CD4-positive, alpha-beta T cell treated with Interleukin-21 for 1 hour (primary cell): ENCODE results near the gene HNRNPA0.

Source experiments
- DNase-seq: peaks from one replicate; pipeline ENCODE4 v3.0.0-alpha.2; 2020

The HNRNPA0 gene

DNA sequence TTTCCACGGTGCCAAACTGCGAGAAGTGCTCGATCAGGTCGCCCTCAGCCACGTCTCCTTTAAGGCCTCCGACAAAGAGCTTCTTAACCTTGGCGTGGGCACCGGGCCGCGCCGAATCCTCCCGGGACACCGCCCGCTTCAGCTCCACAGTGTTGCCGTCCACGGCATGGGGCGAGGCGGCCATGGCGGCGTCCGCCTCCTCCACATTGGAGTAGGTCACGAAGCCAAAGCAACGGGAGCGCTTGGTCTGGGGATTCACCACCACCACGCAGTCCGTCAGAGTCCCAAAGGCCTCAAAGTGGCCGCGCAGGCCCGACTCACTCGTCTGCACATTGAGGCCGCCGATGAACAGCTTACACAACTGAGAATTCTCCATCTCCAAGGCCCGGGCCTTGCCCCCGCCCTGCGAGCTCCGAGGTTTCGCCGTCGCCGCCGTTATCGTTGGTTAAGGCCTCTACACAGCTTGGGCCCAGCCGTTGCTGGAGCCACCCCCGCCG, 424 bp downstream of the HNRNPA0 start:
- no peak for DNase-seq

DNA sequence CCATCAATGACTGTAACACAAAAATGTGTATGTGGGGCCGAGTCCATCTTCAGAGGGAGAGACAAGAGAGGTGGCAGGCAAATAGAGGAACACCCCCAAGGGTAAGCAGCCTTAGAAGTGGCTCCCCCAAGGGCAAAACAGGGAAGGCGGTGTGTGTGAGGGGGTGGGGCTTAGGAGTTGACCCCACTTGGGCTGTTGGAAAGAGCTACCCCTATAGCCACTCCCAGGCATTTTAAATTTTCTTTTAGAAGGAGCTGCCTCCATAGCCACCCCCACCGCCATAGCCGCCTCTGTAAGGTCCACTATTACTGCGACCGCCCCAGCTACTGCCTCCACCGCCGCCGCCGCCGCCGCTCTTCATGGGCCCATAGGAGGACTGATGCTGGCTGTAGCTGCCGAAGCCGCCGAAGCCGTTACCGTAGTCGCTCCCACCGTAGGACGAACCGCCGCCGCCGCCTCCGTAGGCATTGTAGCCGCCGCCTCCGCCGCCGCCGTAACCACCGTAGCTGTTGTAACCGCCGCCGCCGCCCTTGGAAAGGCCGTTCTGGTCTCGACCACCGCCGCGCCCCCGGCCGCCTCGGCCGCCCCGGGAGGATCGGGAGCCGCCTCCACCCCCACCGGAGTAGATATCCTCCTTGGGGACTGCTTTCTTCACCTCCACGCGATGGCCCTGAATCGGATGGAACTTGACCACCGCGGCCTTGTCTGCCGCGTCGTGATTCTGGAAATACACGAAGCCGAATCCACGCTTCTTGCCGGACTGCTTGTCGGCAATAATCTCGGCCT, 1.1 kb downstream of the HNRNPA0 start:
- DNase-seq: peak; percentile 55

DNA sequence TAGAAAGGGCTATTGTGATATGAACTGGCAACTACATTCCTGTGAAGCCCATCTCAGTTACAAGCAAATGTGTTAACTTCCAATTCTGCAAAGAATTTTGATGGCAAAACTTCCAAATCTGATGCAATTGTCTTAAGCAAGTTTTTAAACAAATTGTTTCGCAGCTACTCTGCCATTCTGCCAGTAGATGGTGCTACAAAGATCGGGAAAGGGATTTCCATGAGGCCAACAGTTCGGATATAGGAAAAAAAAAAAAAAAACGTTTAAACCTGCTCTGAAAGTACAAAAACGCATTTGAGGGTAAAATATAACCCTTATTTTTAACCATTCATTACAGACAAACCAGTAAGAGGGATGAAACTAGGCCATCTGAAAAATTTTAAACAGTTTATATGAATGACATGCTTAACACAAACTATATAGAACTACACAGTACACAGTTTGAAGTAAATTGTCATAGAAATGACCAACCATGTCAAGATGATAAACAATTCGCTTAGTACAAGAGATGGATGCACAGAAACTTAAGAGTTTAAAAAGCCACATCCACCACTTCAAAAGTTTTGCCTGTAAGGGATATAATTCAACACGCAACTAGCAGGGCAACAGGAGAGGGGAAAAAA, 2.2 kb downstream of the HNRNPA0 start:
- DNase-seq: peak; percentile 42

DNA sequence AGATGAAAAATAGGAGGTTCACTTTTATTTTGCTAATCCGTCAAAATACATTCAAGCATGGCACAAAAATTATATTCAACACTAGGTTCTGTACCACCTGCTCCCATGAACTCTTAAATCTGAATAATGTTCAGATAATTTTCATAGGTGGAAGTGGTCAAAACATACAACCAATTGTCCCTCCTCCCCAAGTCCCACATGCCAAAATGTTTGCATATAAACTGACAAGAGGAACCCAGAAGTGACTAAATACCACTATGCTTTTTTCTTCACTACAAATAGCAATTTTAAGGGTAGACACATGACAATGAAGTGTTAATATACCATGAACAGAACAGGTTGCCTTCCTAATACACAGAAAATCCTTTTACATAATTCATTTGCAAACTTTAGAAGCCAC, 3.7 kb downstream of the HNRNPA0 start:
- no peak for DNase-seq

DNA sequence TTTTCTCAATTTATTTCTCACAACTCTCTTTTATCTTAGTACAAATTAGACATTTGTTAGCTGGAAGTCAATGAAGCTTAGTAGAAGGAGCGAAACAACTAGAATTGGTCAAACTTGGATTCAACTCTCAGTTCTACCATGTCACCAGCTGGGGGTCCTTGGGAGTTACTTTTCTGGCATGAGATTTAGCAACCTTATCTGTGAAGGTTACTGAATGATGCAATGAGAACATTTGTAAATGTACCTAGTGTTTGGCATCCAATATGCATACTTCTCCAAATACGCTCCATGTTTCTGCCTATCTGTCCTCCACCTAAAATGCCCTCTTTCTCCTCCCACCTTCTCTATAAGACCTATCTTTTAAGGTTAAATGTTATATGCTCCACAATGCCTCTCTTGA, 6.3 kb downstream of the HNRNPA0 start:
- no peak for DNase-seq

DNA sequence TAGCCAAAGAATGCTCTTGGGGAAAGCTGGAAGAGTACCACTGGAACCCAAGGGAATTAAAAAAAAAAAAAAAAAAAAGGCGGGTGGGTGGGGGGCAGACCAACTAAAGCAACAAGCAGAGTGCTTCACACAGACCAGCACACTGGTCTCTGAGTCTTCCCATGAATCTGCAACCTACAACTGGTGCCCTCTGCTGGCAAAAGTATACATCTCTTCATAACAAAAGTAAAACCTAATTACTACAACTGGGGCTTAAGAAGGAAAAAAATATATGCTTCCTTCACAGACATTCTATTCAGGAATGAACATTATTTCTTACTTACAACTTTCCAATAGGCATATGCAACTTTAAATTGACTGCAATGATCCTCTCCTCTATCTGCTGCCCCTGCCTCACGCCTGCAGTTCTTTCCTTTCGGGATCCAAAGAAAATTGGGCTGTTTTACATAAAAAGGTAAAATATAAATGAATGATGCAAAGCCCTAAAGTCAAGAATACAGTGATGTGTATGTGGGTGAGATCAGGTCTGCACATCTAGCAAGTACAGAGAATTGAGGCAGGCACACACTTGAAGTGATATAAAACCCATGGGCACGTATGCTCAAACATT, 11.0 kb downstream of the HNRNPA0 start:
- peak; percentile 77 for DNase-seq

DNA sequence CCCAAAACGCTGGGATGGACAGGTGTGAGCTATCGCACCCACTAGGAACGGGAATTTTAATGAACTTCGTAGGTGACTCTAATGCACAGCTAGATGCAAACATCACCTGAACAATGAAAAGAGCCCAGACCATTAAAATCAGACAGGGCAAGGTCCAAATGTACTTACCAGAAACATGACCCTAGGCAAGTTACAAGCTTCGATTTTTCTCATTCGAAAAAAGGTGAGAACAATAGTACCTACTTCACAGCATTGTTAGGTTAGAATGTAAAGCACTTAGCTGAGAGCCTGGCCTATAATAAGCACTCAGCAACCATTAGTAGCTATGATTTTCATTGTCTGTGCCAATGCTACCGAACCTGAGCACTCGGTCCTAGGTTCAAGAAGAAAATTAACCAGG, 12.4 kb downstream of the HNRNPA0 start:
- no peak for DNase-seq

DNA sequence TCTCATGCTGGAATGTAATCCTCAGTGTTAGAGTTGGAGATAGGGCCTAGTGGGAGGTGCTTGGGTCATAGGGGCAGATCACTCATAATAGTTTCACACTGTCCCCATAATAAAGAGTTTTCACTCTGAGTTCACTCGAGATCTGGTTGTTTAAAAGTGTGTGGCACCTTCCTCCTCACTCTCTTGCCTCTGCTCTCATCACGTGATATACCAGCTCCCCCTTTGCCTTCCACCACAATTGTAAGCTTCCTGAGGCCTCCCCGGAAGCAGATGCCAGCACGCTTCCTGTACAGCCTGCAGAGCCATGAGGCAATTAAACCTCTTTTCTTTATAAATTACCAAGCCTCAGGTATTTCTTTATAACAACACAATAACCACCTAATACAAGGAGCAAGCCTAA, 14.4 kb downstream of the HNRNPA0 start:
- DNase-seq: no peak

DNA sequence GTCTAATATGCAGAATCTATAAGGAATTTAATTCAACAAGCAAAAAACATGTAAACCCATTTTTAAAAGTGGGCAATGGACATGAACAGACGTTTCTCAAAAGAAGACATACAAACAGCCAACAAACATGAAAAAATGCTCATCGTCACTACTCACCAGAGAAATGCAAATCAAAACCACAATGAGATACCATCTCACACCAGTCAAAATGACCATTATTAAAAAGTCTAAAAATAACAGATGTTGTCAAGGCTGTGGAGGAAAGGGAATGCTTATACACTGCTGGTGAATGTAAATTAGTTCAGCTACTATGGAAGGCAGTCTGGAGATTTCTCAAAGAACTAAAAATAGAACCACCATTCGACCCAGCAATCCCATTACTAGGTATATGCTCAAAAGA, 15.2 kb downstream of the HNRNPA0 start:
- no peak for DNase-seq

DNA sequence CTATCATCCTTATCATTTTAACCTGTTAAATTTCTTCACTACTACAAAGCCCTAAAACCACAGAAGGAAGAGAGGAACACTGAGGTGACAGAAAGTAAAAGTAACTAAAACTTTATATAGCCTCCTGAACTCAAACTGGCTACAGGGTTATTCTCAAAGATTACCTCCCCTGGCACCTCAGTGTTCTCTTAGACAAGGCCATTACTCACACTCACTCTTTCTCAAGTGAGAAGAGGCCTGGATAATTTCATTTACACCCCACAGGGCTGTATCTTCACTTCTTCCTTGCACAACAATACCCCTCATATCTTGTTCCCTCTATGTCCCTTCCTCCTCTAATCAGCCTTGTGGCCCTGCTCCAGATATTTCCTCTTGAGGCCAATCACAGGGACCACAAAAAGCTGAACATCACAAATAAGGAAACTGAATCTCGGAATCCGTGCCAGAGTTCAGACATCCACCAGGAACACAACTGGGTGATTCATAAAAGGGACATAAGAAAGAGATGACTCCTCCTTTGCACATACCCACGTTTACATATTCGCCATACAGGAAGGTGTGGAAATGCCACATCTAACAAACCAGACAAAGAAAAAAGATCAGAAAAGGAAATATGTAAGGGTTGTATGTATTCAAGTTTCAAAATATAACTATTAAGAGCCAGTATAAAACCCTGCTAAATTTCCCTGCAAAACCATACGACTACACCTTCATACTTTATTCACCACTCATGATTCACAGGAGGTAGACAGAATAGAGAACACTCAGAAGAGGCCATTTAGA, 16.6 kb downstream of the HNRNPA0 start:
- DNase-seq: peak; percentile 39

DNA sequence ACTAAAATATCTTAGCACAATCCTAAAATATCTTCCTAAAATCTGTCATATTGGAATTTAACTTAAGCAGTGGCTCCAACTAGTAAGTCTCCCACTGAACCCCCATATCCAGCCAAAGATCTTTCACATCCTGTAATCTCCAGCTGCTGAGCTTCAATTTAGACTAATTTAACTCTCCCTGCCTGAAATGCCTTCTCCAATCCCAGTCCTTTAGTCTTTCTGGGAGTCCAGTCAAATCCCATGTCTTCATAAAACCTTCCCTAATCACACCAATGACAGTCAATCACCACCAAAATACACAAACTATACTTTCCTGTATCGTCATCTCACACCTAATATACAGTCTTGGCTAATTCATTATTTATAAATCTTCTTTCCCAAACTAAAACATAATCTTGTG, 17.7 kb downstream of the HNRNPA0 start:
- DNase-seq: no peak

DNA sequence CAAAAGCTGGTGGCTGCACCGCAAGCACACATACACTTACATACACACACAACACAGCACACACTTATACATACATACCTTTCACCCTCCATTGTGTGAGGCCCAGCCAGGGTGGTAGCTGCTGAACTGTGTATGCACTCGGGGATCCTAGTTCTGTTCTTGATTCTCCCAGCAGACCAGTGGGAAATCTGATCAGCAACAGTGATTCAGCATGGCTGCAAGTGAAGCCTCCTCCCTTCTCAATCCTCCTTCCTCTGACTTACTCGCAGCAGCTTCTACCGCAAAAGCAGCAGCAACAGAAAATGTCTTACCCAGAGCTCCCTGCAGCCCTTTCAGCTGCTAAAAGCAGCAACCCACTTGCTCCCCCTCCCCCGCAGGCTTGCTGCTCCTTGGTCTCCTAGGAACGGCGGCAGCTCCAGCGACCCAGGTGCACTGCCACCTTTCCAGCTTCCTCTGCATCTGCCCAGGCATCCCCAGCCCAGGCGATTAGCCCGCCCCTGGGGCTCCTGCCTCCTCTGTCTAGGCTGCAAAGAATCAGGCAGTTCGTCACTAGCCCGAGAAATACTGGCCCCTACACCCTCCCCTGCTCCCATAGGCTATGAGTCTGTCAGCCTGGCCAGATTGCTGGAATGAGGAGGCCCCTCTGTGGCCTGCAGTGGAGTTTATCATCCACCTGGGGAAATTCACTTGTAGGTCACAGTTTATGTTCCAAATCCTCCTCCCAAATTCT, 18.4 kb downstream of the HNRNPA0 start, which contains the start of gene KLHL3:
TSS of gene KLHL3 (minus strand) at position 535 of the 730 bp plus-strand sequence. CDS start at position 92, 443 bp downstream.
- DNase-seq: peak; percentile 15

DNA sequence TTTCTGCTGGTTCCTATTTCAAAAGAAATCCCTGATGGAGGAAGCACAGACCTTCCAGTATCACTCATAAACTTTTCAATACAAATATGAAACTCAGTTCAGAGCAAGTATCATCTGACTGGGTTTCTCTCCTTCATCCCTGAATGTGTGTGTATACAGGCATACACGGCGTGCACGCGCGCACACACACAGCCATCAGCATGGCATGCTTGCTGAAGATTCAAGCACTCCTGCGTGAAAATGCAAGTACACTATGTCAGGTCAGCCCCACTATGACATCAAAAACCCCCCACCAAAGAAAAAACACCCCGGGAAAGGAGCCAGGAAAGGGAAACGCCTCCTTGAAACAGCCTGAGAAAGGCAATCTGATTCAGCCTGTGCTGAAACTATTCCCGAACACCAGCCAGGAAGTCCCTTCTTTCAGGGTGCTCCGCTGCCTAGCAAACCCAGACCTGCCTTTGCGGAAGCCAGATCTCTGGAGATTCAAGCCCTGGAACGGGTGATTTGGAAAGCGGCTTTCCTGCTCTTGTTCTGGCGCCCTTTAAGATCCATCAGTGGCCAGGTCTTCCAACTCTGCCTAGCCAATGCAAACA, 19.1 kb downstream of the HNRNPA0 start:
- DNase-seq: peak; percentile 14

DNA sequence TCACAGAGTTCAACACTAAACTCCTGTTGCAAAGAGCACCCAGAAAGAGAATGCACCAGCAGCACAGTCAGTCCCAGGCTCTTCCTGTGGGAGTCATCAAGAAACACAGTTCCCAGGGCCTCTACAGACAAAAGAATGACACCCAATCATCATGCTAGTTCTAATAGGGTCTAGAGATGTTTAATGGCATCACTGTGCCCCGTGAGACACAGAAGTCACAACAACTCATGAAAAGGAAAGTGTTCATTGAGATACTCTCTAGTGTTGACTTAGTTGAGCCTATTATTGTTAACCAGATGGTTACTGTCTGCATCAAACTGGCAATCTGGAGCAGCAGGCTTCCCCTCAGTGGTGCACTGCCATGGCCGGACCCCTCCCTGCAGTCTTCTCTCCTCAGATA, 19.8 kb downstream of the HNRNPA0 start:
- DNase-seq: no peak

DNA sequence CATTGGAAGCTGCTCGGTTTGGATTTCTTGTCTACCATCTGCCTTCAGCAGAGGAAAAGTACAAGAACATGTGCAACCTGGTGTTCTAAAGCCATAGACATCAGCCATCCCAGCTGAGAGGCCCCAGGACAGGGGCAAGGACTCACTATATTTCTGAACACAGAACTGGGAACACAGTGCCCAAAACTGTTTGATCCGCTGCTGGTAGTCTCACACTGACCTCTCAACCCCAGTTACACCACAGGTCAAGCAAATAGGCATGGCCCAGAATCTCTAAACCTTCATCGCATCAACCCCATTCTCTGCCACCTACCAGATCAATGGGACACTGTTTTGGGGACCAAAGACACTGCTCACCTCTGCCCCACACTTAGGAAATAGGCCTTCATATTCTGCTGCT, 20.2 kb downstream of the HNRNPA0 start:
- no peak for DNase-seq

DNA sequence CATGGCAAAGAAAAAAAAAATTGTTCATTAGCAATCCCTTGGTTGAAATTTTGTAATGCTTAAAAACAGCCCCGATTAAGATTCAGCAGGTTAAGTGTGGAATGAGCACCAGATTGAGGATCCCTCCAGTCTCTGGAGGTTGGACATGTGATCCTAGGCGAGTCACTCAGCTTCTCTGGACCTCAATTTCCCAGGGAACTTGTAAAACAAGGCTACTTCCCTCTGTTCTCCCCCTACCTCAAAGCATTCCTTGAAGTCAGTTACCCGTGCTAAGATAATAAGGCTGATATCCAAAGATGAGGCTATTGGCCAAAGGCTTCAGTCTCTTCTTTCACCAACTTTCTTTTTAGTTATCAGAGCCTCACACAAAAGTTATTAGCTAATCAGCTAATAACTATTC, 21.2 kb downstream of the HNRNPA0 start:
- no peak for DNase-seq

DNA sequence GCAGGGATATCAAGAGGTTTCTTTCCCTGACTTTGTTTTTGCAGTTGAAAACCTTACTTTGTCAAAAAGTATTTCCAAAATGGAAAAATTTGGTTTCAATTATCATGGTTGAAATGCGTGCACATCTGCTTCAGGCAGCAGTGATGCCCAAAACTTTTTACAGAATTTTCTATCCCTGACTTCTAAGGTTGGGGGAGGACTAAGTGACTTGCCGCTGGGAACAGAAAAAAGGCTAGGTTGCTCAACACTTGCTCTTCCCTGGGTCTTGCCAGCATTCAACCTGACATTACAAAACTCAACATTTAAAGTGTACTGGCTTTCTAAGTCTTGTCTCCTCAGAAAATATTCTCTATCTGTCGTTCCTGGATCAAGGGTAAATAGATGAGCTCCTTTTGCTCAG, 23.0 kb downstream of the HNRNPA0 start:
- no peak for DNase-seq

DNA sequence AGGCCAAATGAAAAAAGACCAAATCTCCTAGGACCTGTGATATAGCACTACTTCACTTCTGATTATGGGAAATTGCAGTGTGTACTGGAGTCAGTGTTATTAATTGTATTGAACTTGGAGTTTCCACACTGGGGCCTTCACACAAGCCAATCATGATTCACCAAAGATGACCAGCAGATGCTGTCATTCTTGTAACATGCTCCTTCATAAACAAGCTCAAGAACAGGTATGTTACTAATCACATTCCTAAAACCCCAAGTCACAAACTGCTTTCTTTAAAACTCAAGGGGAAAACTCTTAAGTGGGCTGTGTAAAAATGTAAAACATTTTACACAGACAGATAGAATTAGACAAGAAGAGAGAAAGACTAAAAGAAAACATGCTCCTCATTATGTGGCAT, 23.8 kb downstream of the HNRNPA0 start:
- DNase-seq: no peak

DNA sequence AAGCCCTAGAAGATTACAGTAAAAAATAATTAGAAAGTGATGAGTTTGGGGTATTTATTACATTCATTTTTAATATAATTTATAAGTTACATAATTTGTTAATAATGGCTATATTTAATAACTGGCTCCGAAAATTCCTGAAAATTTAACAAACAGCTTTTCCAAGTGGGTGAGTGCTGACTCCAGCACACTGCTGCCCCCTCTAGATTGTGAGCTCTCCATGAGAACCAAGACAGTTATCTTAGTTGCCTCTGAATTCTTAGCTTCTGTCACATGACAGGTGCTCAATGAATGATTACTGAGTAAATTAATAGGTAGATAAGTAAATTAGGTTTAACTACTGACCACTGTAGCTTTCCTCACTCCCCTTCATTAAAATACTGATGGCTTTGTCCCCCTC, 26.1 kb downstream of the HNRNPA0 start:
- DNase-seq: no peak

DNA sequence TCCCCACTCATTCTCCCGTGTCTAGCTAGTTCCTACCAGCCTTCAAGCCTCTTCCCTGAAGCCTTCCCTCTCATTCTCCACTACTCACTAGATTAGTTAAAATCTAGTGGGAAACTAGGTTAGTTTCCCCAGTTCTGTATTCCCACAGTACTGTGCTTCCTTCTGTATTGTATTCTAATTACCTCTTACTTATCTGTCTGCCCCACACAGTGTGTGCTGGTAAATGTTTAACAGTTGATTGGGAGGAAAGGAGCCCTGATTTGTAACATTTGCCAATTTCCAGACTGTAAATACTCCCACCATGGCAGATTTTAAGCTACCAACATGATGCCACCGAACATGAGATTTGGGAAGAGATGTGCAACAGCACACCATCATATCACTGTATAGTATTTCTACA, 26.5 kb downstream of the HNRNPA0 start:
- no peak for DNase-seq

DNA sequence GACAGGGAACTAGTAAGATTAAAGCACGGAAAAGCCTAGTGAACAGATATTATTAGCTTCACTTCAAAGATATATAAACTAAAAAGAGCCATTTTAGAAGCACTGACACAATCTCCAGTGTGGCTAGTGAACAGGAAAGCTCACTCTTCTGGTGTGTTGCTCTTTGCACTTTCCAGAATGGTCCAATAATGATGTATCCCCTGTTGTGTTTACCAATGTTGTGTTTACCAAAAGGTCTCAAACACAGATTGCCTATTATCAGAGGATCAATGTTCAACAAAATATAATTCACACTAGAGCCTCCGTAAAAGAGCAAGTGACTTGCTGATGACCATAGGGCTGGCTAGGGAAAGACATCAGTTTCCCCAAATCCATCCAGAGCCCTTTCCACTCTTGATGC, 29.9 kb downstream of the HNRNPA0 start:
- no peak for DNase-seq

DNA sequence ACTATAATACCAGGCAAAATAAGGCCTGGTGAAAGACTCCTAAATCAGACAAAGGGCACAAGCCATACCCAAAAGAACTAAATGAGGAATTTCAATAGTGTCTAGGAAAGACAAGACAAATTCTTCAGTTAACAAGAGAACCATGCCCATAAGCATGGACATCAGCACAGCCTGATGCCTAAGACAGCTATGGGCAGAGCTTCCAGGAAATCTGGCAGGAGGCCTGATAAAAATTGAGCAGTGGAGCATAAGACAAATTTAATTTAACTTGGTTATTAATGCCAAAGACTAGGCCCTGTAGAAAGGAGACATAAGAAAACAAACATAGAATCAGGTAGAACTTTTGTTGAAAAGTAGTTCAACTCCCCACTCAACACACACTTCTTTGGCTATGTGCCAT, 35.6 kb downstream of the HNRNPA0 start:
- DNase-seq: no peak
